Progenitor cell of endocrine pancreas (in vitro differentiated cells): ENCODE results near the gene CCDC172. TPM values are rescaled to one million over a fixed set of nuclear protein-coding genes. Genes with fewer than 3 reads are reported as not detected.

Source experiments
- DNase-seq: peaks from one replicate; pipeline ENCODE4 v3.0.0; 2021; ENCODE audit warnings: low spot score; ENCODE audit not compliant: unreplicated experiment
- H3K27ac Mint-ChIP-seq: 2 replicates; pipeline ENCODE4 v1.8.0; 2021; ENCODE audit warnings: mild to moderate bottlenecking, moderate library complexity, mixed read lengths
- H3K27me3 Mint-ChIP-seq: 2 replicates; pipeline ENCODE4 v1.8.0; 2021; ENCODE audit warnings: mixed read lengths
- H3K36me3 Mint-ChIP-seq: 2 replicates; pipeline ENCODE4 v1.8.0; 2022; ENCODE audit warnings: mixed read lengths; ENCODE audit not compliant: insufficient read depth
- H3K4me1 Mint-ChIP-seq: 2 replicates; pipeline ENCODE4 v1.8.0; 2021; ENCODE audit warnings: low read depth, mixed read lengths
- H3K4me3 Mint-ChIP-seq: 2 replicates; pipeline ENCODE4 v1.8.0; 2021; ENCODE audit warnings: low read depth, mild to moderate bottlenecking, moderate library complexity, mixed read lengths
- H3K9me3 Mint-ChIP-seq: 2 replicates; pipeline ENCODE4 v1.8.0; 2021; ENCODE audit warnings: low read depth, mixed read lengths
- total RNA-seq: library from RNA; stranded (reverse); gene quantifications from 2 replicates; pipeline ENCODE4 v1.2.1, GENCODE V29; 2021
- TF ChIP-seq, protein P1 (sequence below): fragments of 200-600 bp; sonication (generic); IDR thresholded peaks from one replicate; pipeline ENCODE4 v1.5.0; 2021; ENCODE audit warnings: antibody characterized with exemption, mild to moderate bottlenecking; ENCODE audit not compliant: unreplicated experiment

The CCDC172 gene
- total RNA-seq, 1 donor from 2014 or later: not detected

DNA sequence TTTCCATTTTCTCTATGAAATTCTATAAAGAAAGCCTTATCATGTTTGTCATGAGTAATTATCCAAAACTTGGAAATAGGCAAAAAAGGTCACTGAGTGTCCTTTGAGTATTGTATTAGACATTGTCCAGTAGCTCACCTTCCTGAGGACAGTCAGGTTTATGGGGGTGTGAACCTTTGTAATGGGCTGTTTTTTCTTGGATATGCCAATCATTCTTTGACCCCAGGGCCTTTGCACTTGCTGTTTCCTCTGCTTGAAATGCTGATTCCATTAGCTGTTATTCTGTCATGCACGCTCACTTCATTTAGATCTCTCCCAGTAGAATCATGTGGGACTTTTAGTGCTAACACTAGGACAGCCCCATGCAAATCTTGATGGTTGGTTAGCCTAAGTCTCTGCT is 4.9 kb downstream of the CCDC172 start:
- Mint-ChIP-seq H3K4me3 (no peak overlapping the region), H3K9me3 (no peaks in the 10 kb centered on the region), H3K27ac (no peak overlapping the region), H3K27me3 (peaks cover 23% of the 10 kb centered on the region), H3K4me1 (no peaks in the 10 kb centered on the region), H3K36me3 (no peaks in the 10 kb centered on the region)
- TF ChIP-seq, protein P1, sequence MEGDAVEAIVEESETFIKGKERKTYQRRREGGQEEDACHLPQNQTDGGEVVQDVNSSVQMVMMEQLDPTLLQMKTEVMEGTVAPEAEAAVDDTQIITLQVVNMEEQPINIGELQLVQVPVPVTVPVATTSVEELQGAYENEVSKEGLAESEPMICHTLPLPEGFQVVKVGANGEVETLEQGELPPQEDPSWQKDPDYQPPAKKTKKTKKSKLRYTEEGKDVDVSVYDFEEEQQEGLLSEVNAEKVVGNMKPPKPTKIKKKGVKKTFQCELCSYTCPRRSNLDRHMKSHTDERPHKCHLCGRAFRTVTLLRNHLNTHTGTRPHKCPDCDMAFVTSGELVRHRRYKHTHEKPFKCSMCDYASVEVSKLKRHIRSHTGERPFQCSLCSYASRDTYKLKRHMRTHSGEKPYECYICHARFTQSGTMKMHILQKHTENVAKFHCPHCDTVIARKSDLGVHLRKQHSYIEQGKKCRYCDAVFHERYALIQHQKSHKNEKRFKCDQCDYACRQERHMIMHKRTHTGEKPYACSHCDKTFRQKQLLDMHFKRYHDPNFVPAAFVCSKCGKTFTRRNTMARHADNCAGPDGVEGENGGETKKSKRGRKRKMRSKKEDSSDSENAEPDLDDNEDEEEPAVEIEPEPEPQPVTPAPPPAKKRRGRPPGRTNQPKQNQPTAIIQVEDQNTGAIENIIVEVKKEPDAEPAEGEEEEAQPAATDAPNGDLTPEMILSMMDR: no peak
- no peak for DNase-seq

DNA sequence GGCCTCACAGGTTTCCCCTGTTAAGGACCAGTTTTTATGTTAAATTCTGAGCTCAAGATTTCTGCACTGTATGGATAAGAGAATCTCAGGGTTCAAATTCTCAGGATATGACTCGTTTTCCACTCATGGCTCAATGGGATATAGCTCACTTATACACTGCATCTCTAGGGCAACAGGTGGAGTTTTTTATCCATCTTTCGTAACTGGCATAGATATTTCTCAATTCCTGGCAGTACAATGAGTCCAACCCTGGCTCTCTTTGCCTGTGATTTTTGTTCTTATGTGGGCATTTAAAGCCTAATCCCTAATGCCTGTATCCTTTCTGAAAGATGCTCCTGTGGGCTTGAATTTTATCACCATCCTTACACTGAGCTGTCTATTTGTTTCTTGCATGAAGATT is 7.6 kb downstream of the CCDC172 start:
- Mint-ChIP-seq H3K4me1 (no peaks in the 10 kb centered on the region), H3K4me3 (no peak overlapping the region)

DNA sequence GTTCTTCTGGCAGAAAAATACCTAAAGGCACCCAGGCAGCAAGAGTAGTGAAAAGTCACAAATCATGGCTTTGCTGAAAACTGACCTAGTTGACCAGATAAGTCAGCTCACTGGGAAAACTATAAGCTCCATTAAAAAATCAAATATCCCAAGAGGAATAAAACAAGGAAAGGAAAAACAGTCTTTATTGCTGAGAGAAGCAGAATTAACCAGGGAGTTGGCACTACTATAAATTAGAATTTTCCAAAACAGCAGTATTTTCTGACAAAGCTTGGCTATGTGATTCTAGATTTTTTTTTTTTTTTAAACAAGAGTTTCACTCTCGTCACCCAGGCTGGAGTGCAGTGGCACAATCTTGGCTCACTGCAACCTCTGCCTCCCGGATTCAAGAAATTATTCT is 12.6 kb downstream of the CCDC172 start:
- Mint-ChIP-seq H3K27me3 (peaks cover 3% of the 10 kb centered on the region), H3K4me3 (no peak overlapping the region), H3K4me1 (no peaks in the 10 kb centered on the region), H3K36me3 (no peaks in the 10 kb centered on the region), H3K9me3 (no peaks in the 10 kb centered on the region), H3K27ac (no peak overlapping the region)
- DNase-seq: no peak
- TF ChIP-seq, protein P1: no peak

More for the DNA sequence above, 7.6 kb downstream of the CCDC172 start:
- H3K27me3 Mint-ChIP-seq: peaks cover 3% of the 10 kb centered on the region
- H3K9me3 Mint-ChIP-seq: no peaks in the 10 kb centered on the region
- no peak overlapping the region for H3K27ac Mint-ChIP-seq
- no peaks in the 10 kb centered on the region for H3K36me3 Mint-ChIP-seq
- no peak for DNase-seq
- TF ChIP-seq, protein P1: no peak

DNA sequence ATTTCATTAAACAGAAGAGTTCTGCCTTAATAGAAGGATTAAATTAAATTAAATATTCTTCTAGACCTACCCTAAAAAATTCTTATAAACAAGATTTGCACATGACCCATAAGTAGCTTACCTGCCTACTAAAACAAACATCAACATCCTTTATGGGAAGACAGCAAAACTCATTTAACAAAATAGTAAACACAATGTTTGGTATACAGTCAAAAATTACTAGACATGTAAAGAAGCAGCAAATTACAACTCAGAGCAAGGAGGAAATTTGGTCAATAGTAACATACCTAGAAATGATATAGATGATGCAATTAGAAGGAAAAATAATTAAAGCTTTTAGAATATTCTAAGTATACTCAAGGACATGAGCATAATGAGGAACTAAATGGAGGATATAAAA is 27.9 kb downstream of the CCDC172 start:
- Mint-ChIP-seq H3K36me3 (no peaks in the 10 kb centered on the region), H3K27ac (no peak overlapping the region), H3K9me3 (peaks cover 3% of the 10 kb centered on the region), H3K27me3 (peaks cover 7% of the 10 kb centered on the region), H3K4me3 (no peak overlapping the region), H3K4me1 (no peaks in the 10 kb centered on the region)
- no peak for DNase-seq
- TF ChIP-seq, protein P1: no peak

DNA sequence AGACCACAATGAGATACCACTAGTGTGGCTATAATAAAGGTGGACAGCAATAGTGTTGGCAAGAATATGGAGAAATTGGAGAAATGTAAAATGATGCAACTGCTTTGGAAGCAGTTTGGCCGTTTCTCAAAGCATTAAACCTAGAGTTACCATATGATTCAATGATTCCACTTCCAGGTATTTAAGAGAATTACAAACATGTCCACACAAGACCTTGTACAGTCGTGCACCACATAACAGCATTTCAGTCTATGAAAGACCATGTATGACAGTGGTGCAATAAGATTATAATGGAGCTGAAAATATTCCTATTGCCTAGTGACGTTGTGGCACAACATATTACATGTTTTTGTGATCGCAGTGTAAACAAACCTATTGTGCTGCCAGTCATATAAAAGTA is 29.6 kb downstream of the CCDC172 start:
- DNase-seq: no peak
- no peak overlapping the region for H3K4me3 Mint-ChIP-seq
- H3K9me3 Mint-ChIP-seq: peaks cover 3% of the 10 kb centered on the region
- H3K27me3 Mint-ChIP-seq: peaks cover 6% of the 10 kb centered on the region
- H3K27ac Mint-ChIP-seq: no peak overlapping the region
- H3K4me1 Mint-ChIP-seq: no peaks in the 10 kb centered on the region
- no peaks in the 10 kb centered on the region for H3K36me3 Mint-ChIP-seq
- TF ChIP-seq, protein P1: no peak
